Thoracic aorta (tissue), 2 donors: ENCODE measurements around the gene LAG3. TPM values are rescaled to one million over a fixed set of nuclear protein-coding genes. Genes with fewer than 3 reads are reported as not detected.

Experiments used
- ATAC-seq: fragments of 150-250 bp; one replicate; pipeline ENCODE4 v1.8.0; 2017; ENCODE audit warnings: low read depth; ENCODE audit not compliant: insufficient number of reproducible peaks, low FRiP score
- DNase-seq: peaks from one replicate; pipeline ENCODE4 v3.0.0-alpha.2; 2020; ENCODE audit warnings: low spot score
- H3K27ac ChIP-seq, 2 donors: fragments of 200-600 bp; sonication (generic); 1 replicate in 1 of 2; 2 replicates in 1 of 2; pipeline ENCODE4 v1.5.1; 2016; ENCODE audit warnings: mild to moderate bottlenecking in 2 of 2, moderate library complexity in 2 of 2
- H3K27me3 ChIP-seq: fragments of 200-600 bp; sonication (generic); replicated peaks from 2 replicates; pipeline ENCODE4 v1.6.0; 2016; ENCODE audit warnings: mild to moderate bottlenecking; ENCODE audit not compliant: insufficient read depth
- H3K36me3 ChIP-seq: fragments of 200-600 bp; sonication (generic); one replicate; pipeline ENCODE4 v1.5.1; 2016
- H3K4me1 ChIP-seq, 2 donors: fragments of 200-600 bp; sonication (generic); 1 replicate in 1 of 2; 2 replicates in 1 of 2; pipeline versions ENCODE4 v1.5.1 to v1.6.0; 2016; ENCODE audit warnings: low read depth in 2 of 2, mild to moderate bottlenecking in 1 of 2; ENCODE audit not compliant: control insufficient read depth in 1 of 2
- H3K4me3 ChIP-seq: fragments of 200-600 bp; sonication (generic); 2 replicates; pipeline ENCODE4 v1.5.1; 2016; ENCODE audit warnings: mild to moderate bottlenecking
- H3K9me3 ChIP-seq: fragments of 200-600 bp; sonication (generic); 2 replicates; pipeline ENCODE4 v1.5.1; 2016
- CTCF ChIP-seq: fragments of 200-600 bp; sonication (generic); IDR thresholded peaks from one replicate; pipeline ENCODE4 v1.5.1; 2019; ENCODE audit warnings: antibody characterized with exemption
- total RNA-seq, 2 donors: library from RNA; depleted of rRNA; stranded (reverse); fragments of >200 nt; gene quantifications; one replicate each; pipeline versions ENCODE4 v1.1.0 to v1.2.3, GENCODE V29; 2016

The LAG3 gene
- total RNA-seq, 2 donors from 2014 or later, result 0.95 to 1.5 TPM

GRCh38 chr12:6821591-6822425 is 49.5 kb downstream of the LAG3 start, which contains the start of gene GPR162:
Gene GPR162 (plus strand): TSS chr12:6821821. CDS start chr12:6823899, 2,078 bp downstream.
- no peak for TF ChIP-seq CTCF
- Histone ChIP-seq H3K36me3 (no peaks in the 10 kb centered on the region), H3K27ac (no peak within 1 kb of the TSS), H3K4me3 (peak within 1 kb of the TSS; percentile 68), H3K27me3 (peaks cover 10% of the 10 kb centered on the region), H3K4me1 (peaks cover 5 to 31% of the 10 kb centered on the region in 2 donors), H3K9me3 (no peaks in the 10 kb centered on the region)
- DNase-seq (no peak), ATAC-seq (peak; percentile 29)

- Histone ChIP-seq H3K9me3 (no peaks in the 10 kb centered on the region), H3K4me3 (no peak overlapping the region), H3K4me1 (peaks cover 12 to 39% of the 10 kb centered on the region in 2 donors), H3K27me3 (peaks cover 10% of the 10 kb centered on the region), H3K36me3 (no peaks in the 10 kb centered on the region), H3K27ac (no peak overlapping the region)
- ATAC-seq (no peak), DNase-seq (no peak)
- TF ChIP-seq CTCF, result no peak
These were observed 50.3 kb downstream of the LAG3 start for GRCh38 chr12:6822426-6823135.

GRCh38 chr12:6823182-6824084 is 51.1 kb downstream of the LAG3 start:
- H3K4me1 ChIP-seq, result peaks cover 12 to 39% of the 10 kb centered on the region in 2 donors
- H3K27me3 ChIP-seq, result peaks cover 10% of the 10 kb centered on the region
- no peak for DNase-seq
- H3K4me3 ChIP-seq, result no peak overlapping the region
- no peak for TF ChIP-seq CTCF
- no peak for ATAC-seq
- no peaks in the 10 kb centered on the region for H3K9me3 ChIP-seq
- no peaks in the 10 kb centered on the region for H3K36me3 ChIP-seq
- H3K27ac ChIP-seq, result no peak overlapping the region

GRCh38 chr12:6824085-6824775 is 51.9 kb downstream of the LAG3 start:
- peaks cover 10% of the 10 kb centered on the region for H3K27me3 ChIP-seq
- no peak for TF ChIP-seq CTCF
- H3K4me1 ChIP-seq, result peaks cover 12 to 39% of the 10 kb centered on the region in 2 donors
- no peak overlapping the region for H3K4me3 ChIP-seq
- H3K36me3 ChIP-seq, result no peaks in the 10 kb centered on the region
- no peak overlapping the region for H3K27ac ChIP-seq
- H3K9me3 ChIP-seq, result no peaks in the 10 kb centered on the region
- no peak for ATAC-seq
- DNase-seq, result no peak
